ENCODE data around the gene ITGA4.

Gene ITGA4

GRCh38 chr2:181570833-181571661, 113.9 kb downstream of the ITGA4 start:
- H3K4me3 ChIP-seq (ENCODE audit: control insufficient read depth in 1 of 7, extremely low read depth in 1 of 7, insufficient read depth in 4 of 7, low read depth in 2 of 7, low read length in 6 of 7) = peak overlapping the region in 2 of 7 experiments; percentile 33 to 61
- H3K4me1 ChIP-seq (ENCODE audit: control extremely low read depth in 1 of 4, control insufficient read depth in 4 of 4, insufficient read depth in 4 of 4, low read length in 3 of 4) = peaks cover 3 to 17% (median 14%) of the 10 kb centered on the region in 4 experiments
- WGBS (ENCODE audit: insufficient coverage) = 100% methylated on average over 1 of the region's 4 CpGs
- peak; percentile 30 to 55 (median 45) for DNase-seq
- no peaks in the 10 kb centered on the region for H3K27me3 ChIP-seq (replicated peaks in 2 of 5; ENCODE audit: control insufficient read depth in 4 of 5, insufficient read depth in 5 of 5, low read length in 4 of 5)
- H3K27ac ChIP-seq (ENCODE audit: insufficient read depth in 1 of 2, low read depth in 1 of 2, low read length in 2 of 2, poor library complexity in 1 of 2, severe bottlenecking in 2 of 2) = no peak overlapping the region
- H3K9me3 ChIP-seq (ENCODE audit: control extremely low read depth in 1 of 5, control insufficient read depth in 4 of 5, insufficient read depth in 2 of 5, low read depth in 1 of 5, low read length in 4 of 5) = no peaks in the 10 kb centered on the region
- POLR2A ChIA-PET = no interaction called here
- H3K36me3 ChIP-seq (ENCODE audit: control insufficient read depth in 4 of 4, insufficient read depth in 4 of 4, low read length in 3 of 4) = no peaks in the 10 kb centered on the region
- CTCF ChIA-PET = interaction anchor here (0.5 to 7.7 kb wide), 3 partner anchors 13 to 144 kb away, joined by 3 to 96 read pairs (median 3); no protein-coding TSS in a partner anchor

DNA sequence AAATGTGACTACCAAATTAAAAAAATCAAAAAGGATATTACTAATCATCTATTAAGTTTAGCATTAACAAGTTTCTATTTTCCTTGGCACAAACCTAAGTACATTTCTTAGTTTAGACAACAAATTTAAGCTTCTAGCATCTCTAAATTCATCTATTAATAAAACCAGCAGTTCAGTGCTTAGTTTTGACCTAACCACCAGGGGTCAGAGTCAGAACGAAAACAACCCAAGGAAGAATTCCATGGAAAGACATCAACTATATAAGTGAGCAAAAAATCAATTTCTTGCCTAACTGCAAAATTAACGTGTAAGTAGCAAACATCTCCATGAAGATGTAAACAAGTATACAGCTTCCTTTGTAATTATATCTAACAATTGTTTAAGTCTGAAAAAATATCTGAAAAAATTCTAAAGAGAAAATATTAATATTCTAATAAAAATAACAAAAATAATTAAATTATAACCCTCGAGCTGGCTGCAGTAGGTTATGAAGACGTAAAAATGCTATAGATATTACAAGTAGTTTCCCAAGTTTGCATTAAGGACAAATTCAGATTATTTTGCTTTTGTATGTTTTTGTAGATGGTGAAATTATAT, 116.1 kb downstream of the ITGA4 start:
- POLR2A ChIA-PET = no interaction called here
- H3K27ac ChIP-seq (ENCODE audit: insufficient read depth in 1 of 2, low read depth in 1 of 2, low read length in 2 of 2, poor library complexity in 1 of 2, severe bottlenecking in 2 of 2) = no peak overlapping the region
- H3K4me3 ChIP-seq (ENCODE audit: control insufficient read depth in 1 of 7, extremely low read depth in 1 of 7, insufficient read depth in 4 of 7, low read depth in 2 of 7, low read length in 6 of 7) = no peak overlapping the region
- H3K27me3 ChIP-seq (replicated peaks in 2 of 5; ENCODE audit: control insufficient read depth in 4 of 5, insufficient read depth in 5 of 5, low read length in 4 of 5) = no peaks in the 10 kb centered on the region
- no peaks in the 10 kb centered on the region for H3K9me3 ChIP-seq (ENCODE audit: control extremely low read depth in 1 of 5, control insufficient read depth in 4 of 5, insufficient read depth in 2 of 5, low read depth in 1 of 5, low read length in 4 of 5)
- DNase-seq = peak; percentile 44 to 56 (median 44)
- CTCF ChIA-PET = interaction anchor here (1.0 to 7.7 kb wide), 8 partner anchors 12 to 382 kb away, joined by 3 to 96 read pairs (median 4); no protein-coding TSS in a partner anchor
- H3K4me1 ChIP-seq (ENCODE audit: control extremely low read depth in 1 of 4, control insufficient read depth in 4 of 4, insufficient read depth in 4 of 4, low read length in 3 of 4) = peaks cover 3 to 17% (median 12%) of the 10 kb centered on the region in 4 experiments
- H3K36me3 ChIP-seq (ENCODE audit: control insufficient read depth in 4 of 4, insufficient read depth in 4 of 4, low read length in 3 of 4) = no peaks in the 10 kb centered on the region
- no CpG with 5 or more reads among the region's 4 CpGs for WGBS (ENCODE audit: insufficient coverage)

GRCh38 chr2:181574321-181574720, 117.1 kb downstream of the ITGA4 start:
- H3K4me1 ChIP-seq (ENCODE audit: control extremely low read depth in 1 of 4, control insufficient read depth in 4 of 4, insufficient read depth in 4 of 4, low read length in 3 of 4) = peaks cover 3 to 17% (median 12%) of the 10 kb centered on the region in 4 experiments
- H3K27ac ChIP-seq (ENCODE audit: insufficient read depth in 1 of 2, low read depth in 1 of 2, low read length in 2 of 2, poor library complexity in 1 of 2, severe bottlenecking in 2 of 2) = no peak overlapping the region
- H3K4me3 ChIP-seq (ENCODE audit: control insufficient read depth in 1 of 7, extremely low read depth in 1 of 7, insufficient read depth in 4 of 7, low read depth in 2 of 7, low read length in 6 of 7) = no peak overlapping the region
- no peaks in the 10 kb centered on the region for H3K9me3 ChIP-seq (ENCODE audit: control extremely low read depth in 1 of 5, control insufficient read depth in 4 of 5, insufficient read depth in 2 of 5, low read depth in 1 of 5, low read length in 4 of 5)
- POLR2A ChIA-PET = no interaction called here
- no peak for DNase-seq
- H3K27me3 ChIP-seq (replicated peaks in 2 of 5; ENCODE audit: control insufficient read depth in 4 of 5, insufficient read depth in 5 of 5, low read length in 4 of 5) = no peaks in the 10 kb centered on the region
- H3K36me3 ChIP-seq (ENCODE audit: control insufficient read depth in 4 of 4, insufficient read depth in 4 of 4, low read length in 3 of 4) = no peaks in the 10 kb centered on the region
- CTCF ChIA-PET = interaction anchor here (1.4 to 7.7 kb wide), 2 partner anchors 140 to 167 kb away, joined by 3 to 96 read pairs; no protein-coding TSS in a partner anchor
- 97% methylated on average over 5 of the region's 7 CpGs for WGBS (ENCODE audit: insufficient coverage)

DNA sequence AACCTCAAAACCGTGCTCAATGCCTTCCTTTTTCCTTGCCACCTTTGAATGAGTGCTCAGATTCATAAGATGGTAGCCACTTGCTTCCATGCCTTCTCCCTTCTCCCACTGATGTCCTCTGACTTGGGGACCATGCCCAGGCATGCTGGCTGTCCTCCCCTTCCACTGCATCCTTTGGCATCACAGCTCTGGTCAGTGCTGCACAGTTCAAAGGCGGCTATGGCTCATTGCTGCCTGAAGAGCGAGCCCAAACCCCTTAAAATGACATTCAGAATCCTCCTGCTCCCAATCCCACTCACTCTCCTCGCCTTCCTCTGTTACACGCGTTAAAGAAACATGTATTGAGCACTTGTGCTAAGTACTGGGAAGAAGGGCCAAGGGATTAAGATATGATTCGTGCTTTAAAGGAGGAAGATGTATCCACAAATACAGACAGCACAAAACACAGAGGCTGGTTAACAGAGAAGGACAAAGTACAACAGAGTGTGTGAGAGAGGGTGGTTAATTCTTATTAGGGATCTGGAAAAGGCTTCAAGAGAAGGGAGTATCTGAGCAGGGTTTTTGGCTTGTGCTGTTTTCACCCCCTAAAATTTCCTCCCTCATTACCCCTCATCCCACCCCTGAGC, 118.0 kb downstream of the ITGA4 start:
- Histone ChIP-seq H3K27me3 (replicated peaks in 2 of 5; ENCODE audit: control insufficient read depth in 4 of 5, insufficient read depth in 5 of 5, low read length in 4 of 5) (no peaks in the 10 kb centered on the region), H3K4me1 (ENCODE audit: control extremely low read depth in 1 of 4, control insufficient read depth in 4 of 4, insufficient read depth in 4 of 4, low read length in 3 of 4) (peaks cover 3 to 17% (median 12%) of the 10 kb centered on the region in 4 experiments), H3K36me3 (ENCODE audit: control insufficient read depth in 4 of 4, insufficient read depth in 4 of 4, low read length in 3 of 4) (no peaks in the 10 kb centered on the region), H3K27ac (ENCODE audit: insufficient read depth in 1 of 2, low read depth in 1 of 2, low read length in 2 of 2, poor library complexity in 1 of 2, severe bottlenecking in 2 of 2) (no peak overlapping the region), H3K9me3 (ENCODE audit: control extremely low read depth in 1 of 5, control insufficient read depth in 4 of 5, insufficient read depth in 2 of 5, low read depth in 1 of 5, low read length in 4 of 5) (no peaks in the 10 kb centered on the region), H3K4me3 (ENCODE audit: control insufficient read depth in 1 of 7, extremely low read depth in 1 of 7, insufficient read depth in 4 of 7, low read depth in 2 of 7, low read length in 6 of 7) (no peak overlapping the region)
- ChIA-PET POLR2A (no interaction called here), CTCF (interaction anchor here (0.8 to 7.7 kb wide), 4 partner anchors 8 to 166 kb away, joined by 3 to 96 read pairs (median 3); no protein-coding TSS in a partner anchor)
- no peak for DNase-seq
- whole genome bisulfite sequencing (ENCODE audit: insufficient coverage) = 61% methylated on average over 2 of the region's 7 CpGs

GRCh38 chr2:181575650-181576025, 118.5 kb downstream of the ITGA4 start:
- peak in 2 of 3 donors; percentile 54 to 57 for DNase-seq
- no peaks in the 10 kb centered on the region for H3K27me3 ChIP-seq (replicated peaks in 2 of 5; ENCODE audit: control insufficient read depth in 4 of 5, insufficient read depth in 5 of 5, low read length in 4 of 5)
- ChIA-PET CTCF (interaction anchor here (0.8 to 7.7 kb wide), 3 partner anchors 9 to 139 kb away, joined by 3 to 96 read pairs (median 3); no protein-coding TSS in a partner anchor), POLR2A (no interaction called here)
- peaks cover 3 to 17% (median 12%) of the 10 kb centered on the region in 4 experiments for H3K4me1 ChIP-seq (ENCODE audit: control extremely low read depth in 1 of 4, control insufficient read depth in 4 of 4, insufficient read depth in 4 of 4, low read length in 3 of 4)
- H3K27ac ChIP-seq (ENCODE audit: insufficient read depth in 1 of 2, low read depth in 1 of 2, low read length in 2 of 2, poor library complexity in 1 of 2, severe bottlenecking in 2 of 2) = no peak overlapping the region
- H3K36me3 ChIP-seq (ENCODE audit: control insufficient read depth in 4 of 4, insufficient read depth in 4 of 4, low read length in 3 of 4) = no peaks in the 10 kb centered on the region
- H3K9me3 ChIP-seq (ENCODE audit: control extremely low read depth in 1 of 5, control insufficient read depth in 4 of 5, insufficient read depth in 2 of 5, low read depth in 1 of 5, low read length in 4 of 5) = no peaks in the 10 kb centered on the region
- no peak overlapping the region for H3K4me3 ChIP-seq (ENCODE audit: control insufficient read depth in 1 of 7, extremely low read depth in 1 of 7, insufficient read depth in 4 of 7, low read depth in 2 of 7, low read length in 6 of 7)
- WGBS (ENCODE audit: insufficient coverage) = 0% methylated on average over 1 of the region's 2 CpGs

DNA sequence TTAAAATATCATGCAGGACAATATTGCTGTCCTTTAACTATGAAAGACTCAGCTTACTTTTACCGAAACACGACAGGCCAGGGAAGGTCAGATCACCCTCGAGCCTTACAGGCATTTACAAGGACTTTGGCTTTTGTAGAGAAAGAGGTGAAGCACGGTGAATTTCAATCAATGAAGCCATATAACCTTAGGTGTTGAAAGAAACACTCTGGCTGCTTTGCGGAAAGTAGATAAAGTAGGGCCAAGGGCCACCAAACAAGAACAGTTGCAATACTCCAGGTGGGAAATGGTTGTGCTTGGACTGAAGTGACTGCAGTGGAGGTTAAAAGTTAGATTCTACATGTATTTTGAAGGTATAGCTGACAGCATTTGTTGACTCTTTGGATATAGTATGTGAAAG, 119.2 kb downstream of the ITGA4 start:
- CTCF ChIA-PET = interaction anchor here (0.9 to 7.7 kb wide), 2 partner anchors 8 to 138 kb away, joined by 3 to 96 read pairs; no protein-coding TSS in a partner anchor
- no peaks in the 10 kb centered on the region for H3K36me3 ChIP-seq (ENCODE audit: control insufficient read depth in 4 of 4, insufficient read depth in 4 of 4, low read length in 3 of 4)
- no peaks in the 10 kb centered on the region for H3K9me3 ChIP-seq (ENCODE audit: control extremely low read depth in 1 of 5, control insufficient read depth in 4 of 5, insufficient read depth in 2 of 5, low read depth in 1 of 5, low read length in 4 of 5)
- no peak overlapping the region for H3K27ac ChIP-seq (ENCODE audit: insufficient read depth in 1 of 2, low read depth in 1 of 2, low read length in 2 of 2, poor library complexity in 1 of 2, severe bottlenecking in 2 of 2)
- H3K27me3 ChIP-seq (replicated peaks in 2 of 5; ENCODE audit: control insufficient read depth in 4 of 5, insufficient read depth in 5 of 5, low read length in 4 of 5) = no peaks in the 10 kb centered on the region
- H3K4me1 ChIP-seq (ENCODE audit: control extremely low read depth in 1 of 4, control insufficient read depth in 4 of 4, insufficient read depth in 4 of 4, low read length in 3 of 4) = peaks cover 3 to 17% (median 12%) of the 10 kb centered on the region in 4 experiments
- 100% methylated on average over 5 of the region's 5 CpGs for WGBS (ENCODE audit: insufficient coverage)
- DNase-seq = no peak
- H3K4me3 ChIP-seq (ENCODE audit: control insufficient read depth in 1 of 7, extremely low read depth in 1 of 7, insufficient read depth in 4 of 7, low read depth in 2 of 7, low read length in 6 of 7) = no peak overlapping the region
- POLR2A ChIA-PET = no interaction called here

Measured in common myeloid progenitor, CD34-positive (primary cell).